Measurements from ENCODE around the gene PACRG.

PACRG gene

GRCh38 chr6:163252061-163252591 is 524.4 kb downstream of the PACRG start:
- TF ChIP-seq CTCF (IDR thresholded peaks at IDR 0.05; ENCODE audit: insufficient read depth, low read length, poor library complexity, severe bottlenecking) (no peak), EZH2phosphoT487 (conservative IDR thresholded peaks at IDR 0.05; ENCODE audit: low read length) (no peak)
- Histone ChIP-seq H3K9ac (ENCODE audit: low read length) (no peak overlapping the region), H3K27ac (ENCODE audit: low read depth, low read length) (no peak overlapping the region), H3K79me2 (ENCODE audit: insufficient read depth, low read length) (no peaks in the 10 kb centered on the region), H3K4me3 (ENCODE audit: insufficient read depth, low read length, poor library complexity, severe bottlenecking) (no peak overlapping the region), H3K36me3 (ENCODE audit: low read length) (no peaks in the 10 kb centered on the region), H3F3A (ENCODE audit: insufficient read depth) (no peaks in the 10 kb centered on the region), H2AFZ (ENCODE audit: low read depth, low read length, severe bottlenecking) (no peak overlapping the region), H3K9me2 (replicated peaks; ENCODE audit: insufficient read depth, low read length) (no peaks in the 10 kb centered on the region), H4K20me1 (ENCODE audit: low read depth, low read length) (no peaks in the 10 kb centered on the region), H3K27me3 (ENCODE audit: low read length) (no peaks in the 10 kb centered on the region), H3K4me2 (ENCODE audit: low read depth, low read length, poor library complexity, severe bottlenecking) (no peak overlapping the region), H3K9me3 (ENCODE audit: insufficient read depth, low read length) (no peaks in the 10 kb centered on the region)

GRCh38 chr6:163253556-163254213 is 525.9 kb downstream of the PACRG start:
- Histone ChIP-seq H3K4me3 (ENCODE audit: insufficient read depth, low read length, poor library complexity, severe bottlenecking) (no peak overlapping the region), H2AFZ (ENCODE audit: low read depth, low read length, severe bottlenecking) (no peak overlapping the region), H3K27ac (ENCODE audit: low read depth, low read length) (no peak overlapping the region), H3K4me2 (ENCODE audit: low read depth, low read length, poor library complexity, severe bottlenecking) (no peak overlapping the region), H3K9me3 (ENCODE audit: insufficient read depth, low read length) (no peaks in the 10 kb centered on the region), H4K20me1 (ENCODE audit: low read depth, low read length) (no peaks in the 10 kb centered on the region), H3K9me2 (replicated peaks; ENCODE audit: insufficient read depth, low read length) (no peaks in the 10 kb centered on the region), H3K9ac (ENCODE audit: low read length) (no peak overlapping the region), H3K27me3 (ENCODE audit: low read length) (no peaks in the 10 kb centered on the region), H3K36me3 (ENCODE audit: low read length) (no peaks in the 10 kb centered on the region), H3F3A (ENCODE audit: insufficient read depth) (no peaks in the 10 kb centered on the region), H3K79me2 (ENCODE audit: insufficient read depth, low read length) (no peaks in the 10 kb centered on the region)
- TF ChIP-seq EZH2phosphoT487 (conservative IDR thresholded peaks at IDR 0.05; ENCODE audit: low read length): no peak
- no peak for TF ChIP-seq CTCF (IDR thresholded peaks at IDR 0.05; ENCODE audit: insufficient read depth, low read length, poor library complexity, severe bottlenecking)

GRCh38 chr6:163254341-163254835 is 526.6 kb downstream of the PACRG start:
- H3F3A ChIP-seq (ENCODE audit: insufficient read depth): no peaks in the 10 kb centered on the region
- H4K20me1 ChIP-seq (ENCODE audit: low read depth, low read length): no peaks in the 10 kb centered on the region
- no peaks in the 10 kb centered on the region for H3K9me3 ChIP-seq (ENCODE audit: insufficient read depth, low read length)
- H3K27me3 ChIP-seq (ENCODE audit: low read length): no peaks in the 10 kb centered on the region
- no peaks in the 10 kb centered on the region for H3K79me2 ChIP-seq (ENCODE audit: insufficient read depth, low read length)
- H3K27ac ChIP-seq (ENCODE audit: low read depth, low read length): no peak overlapping the region
- H3K4me2 ChIP-seq (ENCODE audit: low read depth, low read length, poor library complexity, severe bottlenecking): no peak overlapping the region
- H3K9me2 ChIP-seq (replicated peaks; ENCODE audit: insufficient read depth, low read length): no peaks in the 10 kb centered on the region
- no peak overlapping the region for H2AFZ ChIP-seq (ENCODE audit: low read depth, low read length, severe bottlenecking)
- H3K4me3 ChIP-seq (ENCODE audit: insufficient read depth, low read length, poor library complexity, severe bottlenecking): no peak overlapping the region
- TF ChIP-seq EZH2phosphoT487 (conservative IDR thresholded peaks at IDR 0.05; ENCODE audit: low read length) (no peak), CTCF (IDR thresholded peaks at IDR 0.05; ENCODE audit: insufficient read depth, low read length, poor library complexity, severe bottlenecking) (no peak)
- no peak overlapping the region for H3K9ac ChIP-seq (ENCODE audit: low read length)
- H3K36me3 ChIP-seq (ENCODE audit: low read length): no peaks in the 10 kb centered on the region
